GM12878 (cell line): ENCODE results near the gene RCAN2. TPM values are rescaled to one million over a fixed set of nuclear protein-coding genes. Genes with fewer than 3 reads are reported as not detected.
A peak's percentile ranks its signal among the peaks of the same experiment; 100 is the strongest.

Experiments
- ATAC-seq: fragments of 200-7000 bp; cut with Tn5 transposase; 3 replicates; pipeline ENCODE4 v1.9.1; 2020; ENCODE audit warnings: mild to moderate bottlenecking, moderate library complexity
- BruUV-seq: library from RNA; stranded (reverse); fragments of 400-500 nt; replicated peaks from 2 replicates; lab custom pipeline; 2021; lab: Mats Ljungman, UMichigan
- CTCF ChIA-PET: fragments of 300-600 bp; sonication (Branson Sonifier 250); formaldehyde crosslinking; extraction: SDS; loops from one replicate; lab custom pipeline; 2021; ENCODE audit warnings: inconsistent platforms; lab: Yijun Ruan, JAX
- POLR2A ChIA-PET: fragments of 350-600 bp; formaldehyde crosslinking; extraction: SDS; loops from one replicate; lab custom pipeline; 2021; ENCODE audit warnings: inconsistent platforms; lab: Charles Lee
- RAD21 ChIA-PET: fragments of 300-600 bp; sonication (Branson Sonifier 250); formaldehyde crosslinking; loops from one replicate; lab custom pipeline; 2023; ENCODE audit warnings: antibody characterized with exemption; ENCODE audit not compliant: unreplicated experiment; lab: Charles Lee
- SMC1A ChIA-PET: fragments of 300-600 bp; sonication (Branson Sonifier 250); formaldehyde crosslinking; loops from one replicate; lab custom pipeline; 2023; ENCODE audit not compliant: unreplicated experiment, uncharacterized antibody; lab: Charles Lee
- DNase-seq: peaks from one replicate; pipeline ENCODE4 v3.0.0-alpha.2; 2011; ENCODE audit warnings: low read depth, low spot score
- FAIRE-seq: peaks from 3 replicates; lab custom pipeline; 2011; peaks lifted over from hg19 to GRCh38; lab: Jason Lieb, UNC
- H2AFZ ChIP-seq: 2 replicates; pipeline ENCODE4 v1.6.0; 2011; ENCODE audit warnings: low read depth, low read length, control low read depth; ENCODE audit not compliant: control insufficient read depth
- H3K27ac ChIP-seq: 2 replicates; pipeline ENCODE4 v1.5.1; 2011; ENCODE audit warnings: control low read depth; ENCODE audit not compliant: control insufficient read depth, insufficient read depth
- H3K27me3 ChIP-seq, 2 experiments: replicated peaks in 1 of 2; 2 replicates each; pipeline versions ENCODE4 v1.6.0 to v1.6.1; 2011; ENCODE audit warnings: low read length in 1 of 2; ENCODE audit not compliant: control insufficient read depth in 2 of 2, insufficient read depth in 2 of 2
- H3K36me3 ChIP-seq, 2 experiments: 2 replicates each; pipeline ENCODE4 v1.5.1; 2011; ENCODE audit warnings: low read length in 1 of 2; ENCODE audit not compliant: control insufficient read depth in 2 of 2, insufficient read depth in 2 of 2
- H3K4me1 ChIP-seq: 2 replicates; pipeline ENCODE4 v1.6.1; 2011; ENCODE audit warnings: mild to moderate bottlenecking, low read length, moderate library complexity, mixed read lengths; ENCODE audit not compliant: control insufficient read depth, insufficient read depth
- H3K4me2 ChIP-seq: 2 replicates; pipeline ENCODE4 v1.6.0; 2011; ENCODE audit warnings: control low read depth; ENCODE audit not compliant: control insufficient read depth, insufficient read depth
- H3K4me3 ChIP-seq: fragments of 200-600 bp; sonication (generic); 2 replicates; pipeline ENCODE4 v1.5.1; 2016
- H3K79me2 ChIP-seq: 2 replicates; pipeline ENCODE4 v1.6.0; 2011; ENCODE audit warnings: low read length; ENCODE audit not compliant: control insufficient read depth, insufficient read depth
- H3K9ac ChIP-seq: 2 replicates; pipeline ENCODE4 v1.8.0; 2011; ENCODE audit warnings: low read length, control low read depth, mixed read lengths; ENCODE audit not compliant: control insufficient read depth, insufficient read depth
- H3K9me3 ChIP-seq: replicated peaks from 3 replicates; pipeline ENCODE4 v1.5.1; 2011; ENCODE audit warnings: mild to moderate bottlenecking, low read length; ENCODE audit not compliant: control insufficient read depth, insufficient read depth
- H4K20me1 ChIP-seq: 2 replicates; pipeline ENCODE4 v1.6.0; 2011; ENCODE audit not compliant: control insufficient read depth, insufficient read depth
- MXI1 ChIP-seq: fragments of 150-350 bp; IDR thresholded peaks from 2 replicates; pipeline ENCODE4 v1.6.1; 2011; ENCODE audit warnings: low read depth, mild to moderate bottlenecking, inconsistent platforms, low read length, improper control_type of control experiment
- NFXL1 ChIP-seq: fragments of 450-650 bp; IDR thresholded peaks from 2 replicates; pipeline ENCODE4 v1.6.1; 2017; ENCODE audit warnings: antibody characterized with exemption, mild to moderate bottlenecking, borderline replicate concordance
- PML ChIP-seq: IDR thresholded peaks from 2 replicates; pipeline ENCODE4 v1.6.1; 2012; ENCODE audit warnings: low read length, inconsistent platforms
- SMC3 ChIP-seq: IDR thresholded peaks from 2 replicates; pipeline ENCODE4 v1.6.1; 2011; ENCODE audit warnings: low read length, improper control_type of control experiment, borderline replicate concordance
- ZNF207 ChIP-seq: fragments of 450-650 bp; IDR thresholded peaks from 2 replicates; pipeline ENCODE4 v1.6.1; 2014; ENCODE audit warnings: antibody characterized with exemption, mild to moderate bottlenecking, borderline replicate concordance
- WGBS: methylation state at CpG from one replicate; pipeline ENCODE4 v1.1.6; 2016; ENCODE audit warnings: low lambda C conversion rate; ENCODE audit not compliant: insufficient replicate concordance, insufficient coverage; ENCODE audit errors: missing lambda C conversion rate; 5-methylcytosine and 5-hydroxymethylcytosine counted together
- in situ Hi-C: fragments of 300-500 bp; cut with MboI; formaldehyde crosslinking; loops from 9 replicates; pipeline ENCODE4 v1.14.3; 2018; ENCODE audit warnings: mixed read lengths
- intact Hi-C: fragments of 100-400 bp; cut with micrococcal nuclease; formaldehyde crosslinking; loops from one replicate; pipeline ENCODE4 v1.14.2; 2022; ENCODE audit not compliant: unreplicated experiment
- polyA plus RNA-seq, 11 experiments: library from polyadenylated mRNA; depleted of rRNA in 4 of 11; unstranded in 6 of 11; stranded (reverse) in 5 of 11; fragments of >200 nt; fragmentation: Nextera tagmentation in 4 of 11; fragmentation: Illumina TruSeq in 1 of 11; extraction: Ambion mirVana in 4 of 11; extraction: Trizol in 1 of 11; gene quantifications; 1 replicate in 1 of 11; 2 replicates in 10 of 11; pipeline versions ENCODE4 v1.2.1 to v1.2.3, GENCODE V29; 2011 to 2016; ENCODE audit warnings: inconsistent platforms in 2 of 11, missing spikeins in 2 of 11, low read depth in 1 of 11
- total RNA-seq, 4 experiments: library from RNA; depleted of rRNA in 3 of 4; stranded (reverse); fragments of >200 nt in 3 of 4; fragmentation: Illumina TruSeq in 1 of 4; extraction: Trizol in 1 of 4; gene quantifications; 2 replicates each; pipeline versions ENCODE4 v1.2.1 to v1.2.3, GENCODE V29; 2013 to 2021
- TF ChIP-seq, protein P1 (sequence below): fragments of 450-650 bp; IDR thresholded peaks from 2 replicates; pipeline ENCODE4 v1.6.1; 2017; ENCODE audit warnings: mild to moderate bottlenecking
- TF ChIP-seq, protein P2 (sequence below): fragments of 450-650 bp; IDR thresholded peaks from 2 replicates; pipeline ENCODE4 v1.6.1; 2016; ENCODE audit warnings: mild to moderate bottlenecking
- TF ChIP-seq, protein P3 (sequence below): IDR thresholded peaks from 2 replicates; pipeline ENCODE4 v1.6.1; 2011; ENCODE audit warnings: borderline replicate concordance, low read depth, mild to moderate bottlenecking, moderate library complexity, mixed read lengths, low read length; ENCODE audit not compliant: insufficient read depth; ENCODE audit errors: extremely low read length
- TF ChIP-seq, protein P4 (sequence below): fragments of 450-650 bp; formaldehyde crosslinking; IDR thresholded peaks from 2 replicates; pipeline ENCODE4 v1.5.0; 2022; ENCODE audit warnings: mild to moderate bottlenecking, missing genetic modification characterization
- TF ChIP-seq, protein P5 (sequence below): IDR thresholded peaks from 2 replicates; pipeline ENCODE4 v1.6.1; 2012; ENCODE audit warnings: low read depth, low read length, improper control_type of control experiment

RCAN2 gene
- total and polyA plus RNA-seq, 10 of the 15 experiments (the other 5 are each of a cell fraction or from before 2014, with no cell fraction given) = 0.06 TPM; not detected in 9

DNA sequence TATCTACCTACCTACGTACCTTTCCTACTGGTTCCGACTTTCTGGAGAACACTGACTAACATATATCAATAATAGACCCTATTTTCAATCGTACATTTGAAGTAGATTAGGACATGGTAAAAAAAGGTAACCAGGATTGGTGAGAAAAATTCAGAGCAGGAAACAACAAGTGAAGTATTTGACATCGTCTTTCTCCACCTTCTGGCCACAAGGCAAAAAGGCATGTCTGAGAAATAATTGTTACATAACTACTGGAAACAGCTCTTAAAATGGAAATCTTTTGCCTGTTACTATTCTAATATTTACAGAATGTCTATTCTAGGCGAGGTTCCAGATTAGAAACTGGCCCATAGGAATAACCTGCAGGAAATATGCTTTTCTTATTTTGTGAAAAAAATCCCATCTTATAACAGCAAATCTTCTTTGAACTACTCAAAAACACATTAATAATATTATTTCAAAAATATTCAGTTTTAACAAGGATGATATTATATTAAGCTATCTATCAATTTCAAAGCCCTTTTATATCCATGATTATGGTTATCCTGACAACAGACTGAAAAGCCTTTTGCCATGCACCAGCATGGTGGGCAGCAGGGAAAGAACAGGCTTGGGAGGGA lies 80.8 kb downstream of the RCAN2 start:
- BruUV-seq = no TSS peak
- POLR2A ChIA-PET = no interaction called here
- peak; percentile 86 for FAIRE-seq
- in situ Hi-C loops = loop anchor here (5.0 kb wide), 1 partner anchor 318 kb away; no protein-coding TSS in a partner anchor
- Histone ChIP-seq H4K20me1 (no peaks in the 10 kb centered on the region), H3K9ac (no peak overlapping the region), H3K4me1 (no peaks in the 10 kb centered on the region), H3K27ac (no peak overlapping the region), H3K79me2 (no peaks in the 10 kb centered on the region), H3K27me3 (no peaks in the 10 kb centered on the region), H3K9me3 (no peaks in the 10 kb centered on the region), H2AFZ (no peak overlapping the region), H3K4me3 (no peak overlapping the region), H3K4me2 (no peak overlapping the region), H3K36me3 (no peaks in the 10 kb centered on the region)
- CTCF ChIA-PET = interaction anchor here (0.8 to 4.6 kb wide), 12 partner anchors 11 to 489 kb away, joined by 3 to 77 read pairs (median 4); no protein-coding TSS in a partner anchor
- RAD21 ChIA-PET = interaction anchor here (0.7 to 4.6 kb wide), 6 partner anchors 29 to 323 kb away, joined by 3 to 63 read pairs (median 4); no protein-coding TSS in a partner anchor
- intact Hi-C loops = loop anchor here (1.0 kb wide), 2 partner anchors 189 to 320 kb away; no protein-coding TSS in a partner anchor
- peak; percentile 44; the same call in 1 of the 3 replicates for ATAC-seq
- WGBS = 31% methylated on average over 5 of the region's 5 CpGs
- SMC1A ChIA-PET = interaction anchor here (0.8 to 3.3 kb wide), 9 partner anchors 9 to 480 kb away, joined by 3 to 40 read pairs (median 5); no protein-coding TSS in a partner anchor
- peak; percentile 21 for DNase-seq
- TF ChIP-seq, protein P1, sequence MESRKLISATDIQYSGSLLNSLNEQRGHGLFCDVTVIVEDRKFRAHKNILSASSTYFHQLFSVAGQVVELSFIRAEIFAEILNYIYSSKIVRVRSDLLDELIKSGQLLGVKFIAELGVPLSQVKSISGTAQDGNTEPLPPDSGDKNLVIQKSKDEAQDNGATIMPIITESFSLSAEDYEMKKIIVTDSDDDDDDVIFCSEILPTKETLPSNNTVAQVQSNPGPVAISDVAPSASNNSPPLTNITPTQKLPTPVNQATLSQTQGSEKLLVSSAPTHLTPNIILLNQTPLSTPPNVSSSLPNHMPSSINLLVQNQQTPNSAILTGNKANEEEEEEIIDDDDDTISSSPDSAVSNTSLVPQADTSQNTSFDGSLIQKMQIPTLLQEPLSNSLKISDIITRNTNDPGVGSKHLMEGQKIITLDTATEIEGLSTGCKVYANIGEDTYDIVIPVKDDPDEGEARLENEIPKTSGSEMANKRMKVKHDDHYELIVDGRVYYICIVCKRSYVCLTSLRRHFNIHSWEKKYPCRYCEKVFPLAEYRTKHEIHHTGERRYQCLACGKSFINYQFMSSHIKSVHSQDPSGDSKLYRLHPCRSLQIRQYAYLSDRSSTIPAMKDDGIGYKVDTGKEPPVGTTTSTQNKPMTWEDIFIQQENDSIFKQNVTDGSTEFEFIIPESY = no peak
- TF ChIP-seq NFXL1 (no peak), MXI1 (no peak), SMC3 (peak; percentile 89; the same call in 1 of the 2 replicates), ZNF207 (no peak), PML (no peak)
- TF ChIP-seq, protein P2, sequence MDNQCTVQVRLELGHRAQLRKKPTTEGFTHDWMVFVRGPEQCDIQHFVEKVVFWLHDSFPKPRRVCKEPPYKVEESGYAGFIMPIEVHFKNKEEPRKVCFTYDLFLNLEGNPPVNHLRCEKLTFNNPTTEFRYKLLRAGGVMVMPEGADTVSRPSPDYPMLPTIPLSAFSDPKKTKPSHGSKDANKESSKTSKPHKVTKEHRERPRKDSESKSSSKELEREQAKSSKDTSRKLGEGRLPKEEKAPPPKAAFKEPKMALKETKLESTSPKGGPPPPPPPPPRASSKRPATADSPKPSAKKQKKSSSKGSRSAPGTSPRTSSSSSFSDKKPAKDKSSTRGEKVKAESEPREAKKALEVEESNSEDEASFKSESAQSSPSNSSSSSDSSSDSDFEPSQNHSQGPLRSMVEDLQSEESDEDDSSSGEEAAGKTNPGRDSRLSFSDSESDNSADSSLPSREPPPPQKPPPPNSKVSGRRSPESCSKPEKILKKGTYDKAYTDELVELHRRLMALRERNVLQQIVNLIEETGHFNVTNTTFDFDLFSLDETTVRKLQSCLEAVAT = no peak
- TF ChIP-seq, protein P3, sequence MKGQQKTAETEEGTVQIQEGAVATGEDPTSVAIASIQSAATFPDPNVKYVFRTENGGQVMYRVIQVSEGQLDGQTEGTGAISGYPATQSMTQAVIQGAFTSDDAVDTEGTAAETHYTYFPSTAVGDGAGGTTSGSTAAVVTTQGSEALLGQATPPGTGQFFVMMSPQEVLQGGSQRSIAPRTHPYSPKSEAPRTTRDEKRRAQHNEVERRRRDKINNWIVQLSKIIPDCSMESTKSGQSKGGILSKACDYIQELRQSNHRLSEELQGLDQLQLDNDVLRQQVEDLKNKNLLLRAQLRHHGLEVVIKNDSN = no peak
- TF ChIP-seq, protein P4, sequence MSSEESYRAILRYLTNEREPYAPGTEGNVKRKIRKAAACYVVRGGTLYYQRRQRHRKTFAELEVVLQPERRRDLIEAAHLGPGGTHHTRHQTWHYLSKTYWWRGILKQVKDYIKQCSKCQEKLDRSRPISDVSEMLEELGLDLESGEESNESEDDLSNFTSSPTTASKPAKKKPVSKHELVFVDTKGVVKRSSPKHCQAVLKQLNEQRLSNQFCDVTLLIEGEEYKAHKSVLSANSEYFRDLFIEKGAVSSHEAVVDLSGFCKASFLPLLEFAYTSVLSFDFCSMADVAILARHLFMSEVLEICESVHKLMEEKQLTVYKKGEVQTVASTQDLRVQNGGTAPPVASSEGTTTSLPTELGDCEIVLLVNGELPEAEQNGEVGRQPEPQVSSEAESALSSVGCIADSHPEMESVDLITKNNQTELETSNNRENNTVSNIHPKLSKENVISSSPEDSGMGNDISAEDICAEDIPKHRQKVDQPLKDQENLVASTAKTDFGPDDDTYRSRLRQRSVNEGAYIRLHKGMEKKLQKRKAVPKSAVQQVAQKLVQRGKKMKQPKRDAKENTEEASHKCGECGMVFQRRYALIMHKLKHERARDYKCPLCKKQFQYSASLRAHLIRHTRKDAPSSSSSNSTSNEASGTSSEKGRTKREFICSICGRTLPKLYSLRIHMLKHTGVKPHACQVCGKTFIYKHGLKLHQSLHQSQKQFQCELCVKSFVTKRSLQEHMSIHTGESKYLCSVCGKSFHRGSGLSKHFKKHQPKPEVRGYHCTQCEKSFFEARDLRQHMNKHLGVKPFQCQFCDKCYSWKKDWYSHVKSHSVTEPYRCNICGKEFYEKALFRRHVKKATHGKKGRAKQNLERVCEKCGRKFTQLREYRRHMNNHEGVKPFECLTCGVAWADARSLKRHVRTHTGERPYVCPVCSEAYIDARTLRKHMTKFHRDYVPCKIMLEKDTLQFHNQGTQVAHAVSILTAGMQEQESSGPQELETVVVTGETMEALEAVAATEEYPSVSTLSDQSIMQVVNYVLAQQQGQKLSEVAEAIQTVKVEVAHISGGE = no peak
- TF ChIP-seq, protein P5, sequence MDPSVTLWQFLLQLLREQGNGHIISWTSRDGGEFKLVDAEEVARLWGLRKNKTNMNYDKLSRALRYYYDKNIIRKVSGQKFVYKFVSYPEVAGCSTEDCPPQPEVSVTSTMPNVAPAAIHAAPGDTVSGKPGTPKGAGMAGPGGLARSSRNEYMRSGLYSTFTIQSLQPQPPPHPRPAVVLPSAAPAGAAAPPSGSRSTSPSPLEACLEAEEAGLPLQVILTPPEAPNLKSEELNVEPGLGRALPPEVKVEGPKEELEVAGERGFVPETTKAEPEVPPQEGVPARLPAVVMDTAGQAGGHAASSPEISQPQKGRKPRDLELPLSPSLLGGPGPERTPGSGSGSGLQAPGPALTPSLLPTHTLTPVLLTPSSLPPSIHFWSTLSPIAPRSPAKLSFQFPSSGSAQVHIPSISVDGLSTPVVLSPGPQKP = no peak
